Activated CD4-positive, alpha-beta T cell treated with anti-CD3 and anti-CD28 coated beads, Interleukin-2, Interleukin-4, amounts not matched to agents 100 ng/mL and 50 ng/mL, durations not matched to agents 16 hours and 8 hours (primary cell): Measurements from ENCODE around the gene NECAP2.
"Not testable (repeated sequence)": the region's sequence is repeated elsewhere in the genome, so short reads cannot be mapped to it uniquely, and the experiment has no call there.

ENCODE experiments used
- DNase-seq: peaks from one replicate; pipeline ENCODE4 v3.0.0-alpha.2; 2020; ENCODE audit warnings: low spot score

The NECAP2 gene

GRCh38 chr1:16498573-16499413 lies 58.3 kb downstream of the NECAP2 start:
- DNase-seq, result peak; percentile 79

DNA sequence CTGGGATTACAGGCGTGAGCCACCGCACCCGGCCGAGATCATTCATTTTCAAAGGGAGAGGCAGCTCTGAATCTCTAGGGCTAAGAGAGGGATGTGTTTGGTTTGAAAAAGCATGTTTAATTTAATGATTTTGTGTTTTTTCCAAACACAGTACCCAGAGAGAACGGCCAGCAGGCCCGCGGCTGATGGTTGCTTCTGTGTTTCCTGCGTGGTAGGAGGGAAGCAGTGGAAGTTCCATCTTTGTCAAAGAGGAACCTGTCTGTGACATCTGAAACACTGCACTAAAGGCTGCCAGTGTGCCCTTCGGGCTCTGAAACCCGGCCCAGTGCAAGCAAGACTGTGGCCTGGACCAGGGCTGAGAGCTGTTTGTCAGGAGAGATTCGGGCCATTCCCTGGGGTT lies 59.9 kb downstream of the NECAP2 start:
- DNase-seq, result not testable (repeated sequence)

DNA sequence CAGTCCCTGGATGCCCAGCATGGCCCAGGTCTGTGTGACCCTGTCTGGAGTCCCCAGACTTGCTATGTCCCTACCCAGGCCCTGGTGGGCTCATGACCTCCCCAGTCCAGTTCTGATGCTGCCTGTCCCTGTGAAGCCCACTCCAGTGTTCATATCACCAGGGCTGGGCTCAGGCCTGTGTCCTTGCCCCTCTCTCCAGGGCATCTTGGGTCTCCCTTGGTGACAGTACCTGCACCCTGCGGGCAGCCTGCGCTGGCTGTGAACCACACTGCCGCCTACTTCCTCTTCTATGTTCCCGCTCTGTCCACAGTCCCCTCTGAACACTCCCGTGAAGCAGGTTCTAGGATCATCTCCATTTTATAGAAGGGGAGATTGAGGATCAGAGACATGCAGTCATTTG lies 60.5 kb downstream of the NECAP2 start:
- DNase-seq, result not testable (repeated sequence)

DNA sequence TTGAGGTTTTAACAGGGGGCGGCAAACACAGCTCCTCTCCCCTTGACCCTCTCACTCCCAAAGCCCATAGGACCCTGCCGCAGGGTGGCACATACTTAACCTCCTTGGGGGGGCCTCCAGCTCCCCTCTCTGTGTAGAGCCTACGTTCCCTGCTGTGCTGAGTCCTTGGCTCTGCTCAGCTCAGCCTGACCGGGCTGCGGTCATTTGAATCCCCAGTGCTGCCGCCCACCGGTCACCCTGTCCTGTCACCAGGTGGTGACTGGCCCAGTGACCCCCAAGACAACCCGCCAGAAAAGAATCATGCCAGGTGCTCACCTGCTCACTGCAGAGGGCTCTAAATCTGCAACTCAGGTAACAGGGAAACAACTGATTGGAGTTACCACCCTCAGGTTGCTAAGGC lies 60.9 kb downstream of the NECAP2 start:
- DNase-seq, result not testable (repeated sequence)

DNA sequence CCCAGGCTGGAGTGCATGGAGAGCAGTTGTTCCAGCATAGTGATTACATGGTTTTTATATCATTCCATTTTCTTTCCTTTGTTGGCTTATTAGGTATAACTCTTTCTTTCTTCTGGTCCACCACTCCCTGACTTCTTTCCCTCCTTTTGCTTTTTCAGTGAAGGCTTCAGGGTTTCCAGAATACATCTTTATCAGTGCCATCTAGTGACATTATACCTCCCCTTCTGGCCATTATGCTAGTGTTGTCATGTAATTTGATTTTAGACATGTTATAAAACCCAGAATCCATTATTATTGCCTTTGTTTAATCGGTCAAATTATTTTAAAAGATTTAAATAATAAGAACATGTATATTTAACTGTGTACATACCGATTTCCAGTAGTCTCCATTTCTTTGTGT lies 63.0 kb downstream of the NECAP2 start:
- DNase-seq, result no peak

- not testable (repeated sequence) for DNase-seq
Measured at GRCh38 chr1:16505870-16506269, 65.3 kb downstream of the NECAP2 start.

DNA sequence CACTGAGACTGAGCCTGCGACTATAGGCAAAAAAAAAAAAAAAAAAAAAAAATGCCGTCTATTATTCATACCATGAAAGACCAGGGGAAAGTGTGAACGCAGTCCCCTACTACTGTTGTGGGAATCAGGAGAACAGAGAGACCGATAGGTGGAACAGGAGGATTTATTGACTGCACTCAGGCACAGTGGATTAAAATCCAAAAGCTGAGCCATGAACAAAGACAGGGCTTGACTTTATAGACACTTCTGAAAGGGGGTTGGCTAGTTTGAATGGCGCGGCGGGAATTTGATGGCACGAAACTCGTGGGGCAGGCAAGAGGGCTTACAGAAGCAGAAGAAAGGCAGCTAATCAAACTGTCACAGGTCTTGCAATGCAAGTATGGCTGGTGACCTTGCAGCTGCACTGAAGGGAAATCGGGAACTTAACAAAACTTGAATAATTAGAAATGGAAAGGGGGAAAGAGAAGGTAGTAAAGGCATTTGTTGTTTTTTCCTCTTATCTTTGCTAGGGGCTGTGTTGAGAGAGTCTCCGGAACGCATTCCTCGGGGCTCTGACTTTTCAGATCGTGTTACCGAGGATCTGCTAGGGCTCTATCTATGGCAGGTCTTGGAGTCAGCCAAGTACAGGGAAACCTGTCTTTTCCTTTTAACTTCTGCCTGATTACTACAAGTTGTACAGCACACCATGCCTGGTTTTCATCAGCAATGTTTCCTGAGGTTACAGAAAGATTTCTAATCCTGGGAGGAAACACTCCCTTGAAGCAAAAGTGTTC lies 66.0 kb downstream of the NECAP2 start:
- DNase-seq, result not testable (repeated sequence)

DNA sequence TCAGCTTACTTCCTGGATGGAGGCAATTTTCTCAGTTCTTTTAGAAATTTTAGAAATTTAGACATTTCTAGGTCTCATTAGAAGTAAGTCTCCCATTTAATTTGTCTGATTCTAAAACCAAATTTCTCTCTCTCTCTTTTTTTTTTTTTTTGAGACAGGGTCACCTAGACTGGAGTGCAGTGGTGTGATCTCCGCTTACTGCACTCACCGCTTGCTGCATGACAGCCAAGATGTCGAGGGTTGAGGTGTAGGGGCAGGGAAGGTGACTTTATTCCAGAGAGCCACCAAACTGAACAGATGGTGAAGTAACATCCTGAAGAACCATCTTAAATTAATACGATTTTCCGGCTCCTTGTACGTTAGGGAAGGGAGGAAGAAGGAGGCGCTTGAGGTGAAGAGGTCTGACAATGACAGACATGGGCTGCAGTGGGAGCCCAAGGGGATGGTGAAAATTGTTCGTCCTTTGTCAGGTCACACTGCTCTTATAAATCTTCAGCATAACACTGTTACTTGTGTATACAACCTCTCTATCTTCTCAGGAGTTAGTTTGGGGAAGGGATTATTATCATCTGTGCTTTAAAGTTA lies 68.4 kb downstream of the NECAP2 start:
- peak; percentile 21 for DNase-seq
